ENCODE measurements around the gene ZNF628.

Gene ZNF628

DNA sequence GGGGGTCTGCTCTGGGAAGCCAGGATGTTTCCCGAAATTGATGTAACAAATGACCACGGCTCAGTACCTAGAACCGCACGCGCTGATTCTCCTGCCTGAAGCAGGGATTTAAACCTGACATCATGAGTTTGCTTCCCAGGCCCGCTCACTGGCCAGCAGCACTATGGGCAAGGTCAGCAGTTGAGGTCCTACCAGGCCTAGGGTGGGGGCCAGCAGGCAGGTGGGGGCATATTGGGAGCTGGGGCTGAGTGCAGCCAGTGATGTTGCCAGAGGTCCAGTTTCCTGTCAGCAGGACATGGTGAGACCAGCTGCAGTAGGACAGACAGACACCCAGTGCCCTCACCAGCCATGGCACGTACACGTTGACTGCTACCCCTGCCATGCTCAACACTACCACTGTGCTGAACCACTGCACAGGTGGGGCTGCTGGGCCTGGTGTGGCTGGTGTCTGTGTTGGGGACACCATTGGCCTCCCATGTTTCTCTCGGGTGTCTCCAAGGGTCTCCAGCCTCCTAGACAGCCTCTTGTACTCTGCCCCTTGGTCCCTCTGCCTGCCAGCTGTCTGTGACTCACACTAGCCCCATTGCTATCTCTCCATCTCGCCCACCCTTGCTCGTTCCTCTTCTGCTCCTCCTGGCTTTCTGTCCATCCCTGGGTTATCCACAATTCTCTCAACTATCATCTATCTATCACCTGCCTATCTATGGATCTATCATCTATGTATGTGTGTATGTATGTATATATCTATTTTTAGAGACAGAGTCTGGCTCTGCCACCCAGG is 10.8 kb upstream of the ZNF628 start:
- DNase-seq, result no peak

DNA sequence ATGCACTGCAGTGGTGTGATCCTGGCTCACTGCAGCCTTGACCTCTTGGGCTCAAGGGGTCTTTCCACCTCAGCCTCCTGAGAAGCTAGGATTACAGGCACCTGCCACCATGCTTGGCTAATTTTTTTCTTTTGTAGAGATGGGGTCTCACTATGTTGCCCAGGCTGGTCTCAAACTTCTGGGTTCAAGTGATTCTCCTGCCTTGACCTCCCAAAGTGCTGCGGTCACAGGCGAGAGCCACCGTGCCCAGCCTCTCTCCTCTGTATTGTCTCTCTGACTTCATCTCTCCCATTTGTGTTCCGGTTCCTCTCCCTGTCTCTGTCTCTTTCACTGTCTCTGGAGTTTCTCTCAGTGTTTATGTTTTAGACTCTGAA is 10.2 kb upstream of the ZNF628 start:
- no peak for DNase-seq

DNA sequence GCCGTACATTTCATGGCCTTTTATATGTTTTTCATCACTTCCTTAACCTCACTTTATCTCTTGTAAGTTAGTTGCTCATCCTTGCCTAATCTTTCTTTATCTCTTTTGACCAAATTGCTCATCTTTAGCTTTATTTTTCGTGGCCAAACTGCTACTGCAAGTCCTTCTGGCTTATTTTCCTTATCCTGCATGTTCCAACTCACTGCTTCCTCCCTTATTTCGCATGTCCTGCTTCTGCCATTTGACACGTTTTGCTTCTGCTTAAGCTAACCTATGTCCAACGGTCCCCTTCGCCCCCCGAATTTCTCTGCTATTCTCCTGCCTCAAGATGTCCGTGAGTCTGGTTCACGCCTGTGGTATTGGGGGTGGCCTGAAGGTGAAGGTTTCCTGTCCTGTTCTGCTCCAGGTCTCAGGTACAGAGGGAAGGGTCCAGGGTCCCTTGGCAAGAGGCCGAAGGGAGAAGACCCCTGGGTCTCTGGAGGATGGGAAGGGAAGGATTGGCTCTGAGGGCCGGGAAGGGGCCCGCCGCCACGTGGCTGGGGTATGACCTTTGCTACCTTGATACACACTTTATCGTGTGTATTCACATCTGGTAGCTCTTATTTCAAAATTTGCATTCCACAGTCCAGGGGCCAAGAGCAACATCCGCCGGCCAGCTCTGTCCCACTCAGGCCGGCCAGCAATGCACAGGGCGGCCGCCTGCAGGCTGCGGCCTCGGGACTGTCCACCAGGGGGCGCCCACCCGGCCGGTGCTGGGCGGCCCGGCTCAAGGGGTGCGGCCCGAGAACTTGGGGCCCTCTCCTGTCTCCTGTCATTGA is 9.0 kb upstream of the ZNF628 start:
- DNase-seq, result peak; percentile 68

- DNase-seq, result no peak
These were observed 8.4 kb upstream of the ZNF628 start for GRCh38 chr19:55468054-55468393.

DNA sequence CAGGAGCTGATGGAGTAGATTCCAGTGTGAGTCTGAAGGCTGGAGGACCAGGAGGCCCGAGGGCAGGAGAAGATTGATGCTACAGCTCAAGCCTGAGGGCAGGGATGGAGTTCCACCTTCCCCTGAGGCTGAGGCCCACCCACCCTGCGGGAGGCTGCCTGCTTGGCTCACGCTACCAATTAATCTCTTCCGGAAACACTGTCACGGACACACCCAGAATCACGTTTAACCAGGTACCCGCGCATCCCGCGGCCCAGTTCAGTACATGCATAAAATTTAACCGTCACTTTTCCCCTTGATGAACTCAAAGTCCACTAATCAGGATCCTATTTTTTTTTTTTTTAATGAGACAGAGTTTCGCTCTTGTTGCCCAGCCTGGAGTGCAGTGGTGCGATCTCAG is 5.2 kb upstream of the ZNF628 start:
- DNase-seq, result no peak

- peak; percentile 67 for DNase-seq
These were observed 4.0 kb upstream of the ZNF628 start for GRCh38 chr19:55472463-55472862.

DNA sequence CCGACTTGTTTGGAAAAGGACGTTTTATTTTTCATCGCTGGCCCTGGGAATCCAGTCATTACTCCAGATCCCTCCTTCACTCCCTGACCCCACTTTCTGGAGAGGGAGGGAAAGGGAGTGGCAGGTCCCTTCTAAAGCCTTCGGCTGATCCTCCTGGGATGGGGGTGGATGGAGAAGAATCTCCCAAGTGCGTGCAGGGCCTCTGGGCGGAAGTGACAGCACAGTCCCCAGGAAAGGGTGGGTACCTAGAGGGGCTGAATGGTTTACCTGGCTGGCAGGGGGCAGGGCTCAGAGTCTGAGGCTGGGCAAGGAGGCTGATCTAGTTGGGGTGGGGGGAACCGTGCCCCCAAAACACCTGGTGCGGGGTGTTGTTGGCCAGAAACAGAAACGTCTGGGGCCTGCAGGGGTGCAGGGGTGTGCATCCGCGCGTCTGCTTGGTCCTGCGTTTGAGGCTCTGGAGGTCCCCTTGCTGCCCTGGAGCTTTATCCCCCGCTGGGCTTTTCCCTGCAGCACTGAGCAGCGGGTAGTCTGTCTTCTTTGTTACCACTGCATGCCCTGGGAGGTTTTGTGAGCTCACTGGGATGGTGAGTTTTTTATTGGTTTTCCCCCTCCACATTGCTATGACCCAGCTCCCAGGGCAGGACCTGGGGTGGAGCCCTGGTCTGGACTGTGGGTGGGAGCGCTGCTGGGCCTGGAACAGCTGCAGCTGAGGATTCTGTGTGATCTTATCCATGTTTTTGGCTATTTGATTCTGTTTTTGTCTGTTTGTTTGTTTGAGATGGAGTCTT is 3.0 kb upstream of the ZNF628 start:
- no peak for DNase-seq

DNA sequence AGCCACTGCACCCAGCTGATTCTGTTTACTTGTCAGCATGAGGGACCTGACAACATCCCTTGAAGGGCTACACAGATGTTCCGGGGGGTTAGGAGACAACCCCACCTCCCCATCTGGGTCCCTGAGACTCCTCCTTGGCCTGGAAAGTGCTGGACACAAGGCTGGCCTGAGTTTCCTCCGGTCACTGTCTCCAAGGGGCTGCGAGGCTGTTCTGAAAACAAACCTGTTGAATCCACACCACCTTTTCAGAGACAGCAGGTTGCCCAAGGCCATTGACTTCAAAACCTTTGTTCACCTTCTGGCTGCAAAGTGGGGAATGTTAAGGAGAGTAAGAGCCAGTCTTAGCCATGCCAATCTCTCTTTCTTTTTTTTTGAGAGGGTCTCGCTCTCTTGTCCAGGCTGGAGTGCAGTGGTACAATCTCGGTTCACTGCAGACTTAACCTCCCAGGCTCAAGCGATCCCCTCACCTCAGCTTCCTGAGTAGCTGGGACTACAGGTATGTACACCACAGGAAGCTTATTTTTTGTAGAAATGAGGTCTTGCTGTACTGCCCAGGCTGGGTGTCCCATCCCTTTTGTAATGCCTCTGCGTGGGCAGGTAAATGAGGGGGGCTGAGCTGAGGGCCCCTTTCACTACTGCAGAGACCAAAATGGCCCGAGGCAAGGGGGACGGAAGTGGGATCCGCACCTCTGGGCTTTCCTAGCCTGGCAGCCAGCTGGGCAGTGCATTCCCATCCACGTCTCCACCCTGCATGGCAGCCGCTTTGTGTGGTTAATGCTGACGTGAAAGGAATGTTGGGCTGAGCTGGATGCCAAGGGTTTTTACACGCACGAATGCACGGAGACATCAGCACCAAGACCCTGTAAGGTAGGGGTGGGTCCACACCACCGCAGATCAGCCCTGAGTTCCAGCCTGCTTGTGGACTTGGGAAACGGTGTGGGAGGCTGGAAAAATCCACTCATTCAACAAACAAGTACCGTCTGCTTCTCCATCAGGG is 1.9 kb upstream of the ZNF628 start:
- DNase-seq, result no peak

DNA sequence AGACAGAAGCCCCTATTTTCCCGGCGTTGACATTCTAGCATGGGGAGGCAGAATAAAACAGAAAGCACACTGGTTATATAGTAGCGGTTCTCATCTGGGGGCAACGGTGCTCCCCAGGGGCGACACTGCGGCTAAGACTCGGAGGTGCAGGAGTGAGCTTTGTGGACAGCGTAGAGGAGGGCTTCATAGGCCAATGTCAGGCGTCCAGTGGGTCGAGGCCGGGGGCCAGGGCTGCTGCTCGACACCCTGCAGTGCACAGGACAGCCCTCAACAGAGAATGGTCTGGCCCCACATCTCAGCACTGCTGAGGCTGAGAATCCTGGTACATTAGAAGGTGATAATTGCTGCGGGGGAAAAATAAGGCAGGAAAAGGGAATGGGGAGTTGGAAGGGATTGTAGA is 1.5 kb downstream of the ZNF628 start:
- no peak for DNase-seq

DNA sequence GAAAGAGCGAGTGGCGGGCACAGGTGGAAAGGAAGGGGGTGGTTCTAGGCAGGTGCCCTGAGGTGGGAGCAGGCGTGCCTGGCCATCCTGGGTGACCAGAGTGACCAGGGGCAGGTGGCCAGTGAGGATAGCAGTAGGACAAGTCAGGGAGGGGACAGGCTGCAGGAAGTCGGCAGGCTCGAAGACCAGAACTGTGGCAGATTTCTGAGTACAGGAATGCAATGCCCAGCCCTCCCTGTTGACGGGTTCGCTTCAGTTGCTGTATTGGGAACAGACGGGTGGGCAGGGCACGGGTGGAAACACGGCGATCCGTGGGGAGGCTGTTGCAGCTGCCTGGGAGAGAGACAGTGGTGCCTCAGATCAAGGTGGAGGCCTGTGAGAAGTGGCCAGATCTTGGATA is 1.9 kb downstream of the ZNF628 start:
- DNase-seq, result no peak

DNA sequence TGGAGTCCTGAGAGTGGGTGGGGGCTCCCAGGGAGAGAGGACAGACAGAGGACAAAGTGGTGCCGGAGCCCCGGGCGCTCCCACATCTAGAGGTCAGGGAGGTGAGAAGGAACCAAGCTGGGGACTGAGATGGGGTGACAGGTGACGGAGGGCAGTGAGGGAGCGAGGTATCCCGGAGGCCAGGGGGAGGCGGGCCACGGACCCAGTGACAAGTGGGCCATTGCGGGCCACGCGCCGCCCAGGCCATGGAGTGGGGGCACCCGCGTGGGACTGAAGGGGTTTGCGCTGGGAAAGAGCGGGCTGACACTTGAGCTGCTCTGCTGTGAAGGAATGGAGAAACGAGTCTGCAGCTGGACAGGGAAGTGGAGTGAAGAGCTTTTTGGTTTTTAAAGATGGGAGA is 2.6 kb downstream of the ZNF628 start:
- no peak for DNase-seq

- DNase-seq, result no peak
These were observed 3.2 kb downstream of the ZNF628 start for GRCh38 chr19:55479451-55480230.

DNA sequence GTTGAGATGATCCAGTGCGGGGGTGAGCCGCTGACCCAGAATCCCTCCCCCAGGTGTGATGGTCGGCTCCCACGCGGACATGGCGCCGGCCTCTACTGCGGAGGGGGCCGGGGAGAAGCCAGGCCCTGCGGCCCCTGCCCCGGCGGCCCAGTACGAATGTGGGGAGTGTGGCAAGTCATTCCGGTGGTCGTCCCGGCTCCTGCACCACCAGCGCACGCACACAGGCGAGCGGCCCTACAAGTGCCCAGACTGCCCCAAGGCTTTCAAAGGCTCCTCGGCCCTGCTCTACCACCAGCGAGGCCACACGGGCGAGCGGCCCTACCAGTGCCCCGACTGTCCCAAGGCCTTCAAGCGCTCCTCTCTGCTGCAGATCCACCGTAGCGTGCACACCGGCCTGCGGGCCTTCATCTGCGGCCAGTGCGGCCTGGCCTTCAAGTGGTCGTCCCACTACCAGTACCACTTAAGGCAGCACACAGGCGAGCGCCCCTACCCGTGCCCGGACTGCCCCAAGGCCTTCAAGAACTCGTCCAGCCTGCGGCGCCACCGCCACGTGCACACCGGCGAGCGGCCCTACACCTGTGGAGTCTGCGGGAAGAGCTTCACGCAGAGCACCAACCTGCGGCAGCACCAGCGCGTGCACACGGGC is 4.9 kb downstream of the ZNF628 start:
- no peak for DNase-seq

DNA sequence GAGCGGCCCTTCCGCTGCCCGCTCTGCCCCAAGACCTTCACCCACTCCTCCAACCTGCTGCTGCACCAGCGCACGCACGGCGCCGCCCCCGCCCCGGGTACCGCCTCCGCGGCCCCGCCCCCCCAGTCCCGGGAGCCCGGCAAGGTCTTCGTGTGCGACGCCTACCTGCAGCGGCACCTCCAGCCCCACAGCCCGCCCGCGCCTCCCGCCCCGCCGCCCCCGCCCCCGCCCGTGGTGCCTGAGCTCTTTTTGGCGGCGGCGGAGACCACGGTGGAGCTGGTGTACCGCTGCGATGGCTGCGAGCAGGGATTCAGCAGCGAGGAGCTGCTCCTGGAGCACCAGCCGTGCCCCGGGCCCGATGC is 5.4 kb downstream of the ZNF628 start:
- no peak for DNase-seq

DNA sequence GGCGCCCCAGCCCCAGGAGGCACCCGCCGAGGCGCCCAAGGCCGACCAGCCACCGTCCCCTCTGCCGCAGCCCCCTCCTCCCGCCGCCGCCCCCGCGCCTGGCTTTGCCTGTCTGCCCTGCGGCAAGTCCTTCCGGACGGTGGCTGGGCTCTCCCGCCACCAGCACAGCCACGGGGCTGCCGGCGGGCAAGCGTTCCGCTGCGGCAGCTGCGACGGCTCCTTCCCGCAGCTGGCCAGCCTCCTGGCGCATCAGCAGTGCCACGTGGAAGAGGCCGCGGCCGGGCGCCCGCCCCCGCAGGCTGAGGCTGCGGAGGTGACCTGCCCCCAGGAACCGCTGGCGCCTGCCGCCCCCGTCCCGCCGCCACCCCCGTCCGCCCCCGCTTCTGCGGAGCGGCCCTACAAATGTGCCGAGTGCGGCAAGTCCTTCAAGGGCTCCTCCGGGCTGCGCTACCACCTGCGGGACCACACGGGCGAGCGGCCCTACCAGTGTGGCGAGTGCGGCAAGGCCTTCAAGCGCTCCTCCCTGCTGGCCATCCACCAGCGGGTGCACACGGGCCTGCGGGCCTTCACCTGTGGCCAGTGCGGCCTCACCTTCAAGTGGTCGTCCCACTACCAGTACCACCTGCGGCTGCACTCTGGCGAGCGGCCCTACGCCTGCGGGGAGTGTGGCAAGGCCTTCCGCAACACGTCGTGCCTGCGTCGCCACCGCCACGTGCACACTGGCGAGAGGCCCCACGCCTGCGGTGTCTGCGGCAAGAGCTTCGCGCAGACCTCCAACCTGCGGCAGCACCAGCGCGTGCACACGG is 5.9 kb downstream of the ZNF628 start:
- DNase-seq, result no peak

GRCh38 chr19:55482967-55483705 is 6.7 kb downstream of the ZNF628 start:
- no peak for DNase-seq

- no peak for DNase-seq
These were observed 7.5 kb downstream of the ZNF628 start for GRCh38 chr19:55483706-55484592.

Measured in HCEC 1CT (cell line).